ENCODE measurements around the gene LAMB1. TPM values are rescaled to one million over a fixed set of nuclear protein-coding genes. Genes with fewer than 3 reads are reported as not detected.

LAMB1 gene
- total RNA-seq, 3 donors from 2014 or later, result 115 to 324 (median 300) TPM

GRCh38 chr7:107977048-107977447, 25.9 kb downstream of the LAMB1 start:
- Histone ChIP-seq H3K4me1 (no peaks in the 10 kb centered on the region), H3K36me3 (peaks cover 8% of the 10 kb centered on the region), H3K27me3 (no peaks in the 10 kb centered on the region), H3K9me3 (no peaks in the 10 kb centered on the region), H3K27ac (no peak overlapping the region), H3K4me3 (no peak overlapping the region)
- no peak for TF ChIP-seq POLR2A (IDR thresholded peaks at IDR 0.05)
- no peak for TF ChIP-seq POLR2AphosphoS5 (IDR thresholded peaks at IDR 0.05)
- no peak for TF ChIP-seq CTCF (IDR thresholded peaks at IDR 0.05)
- intact Hi-C loops (cut with DNase I; ENCODE audit: low total_unique reads), result no loop called here
- DNase-seq (ENCODE audit: low spot score in 2 of 2), result no peak

GRCh38 chr7:107976620-107977019, 26.3 kb downstream of the LAMB1 start:
- no peak for DNase-seq (ENCODE audit: low spot score in 2 of 2)

GRCh38 chr7:107975394-107976013, 27.5 kb downstream of the LAMB1 start:
- H3K9me3 ChIP-seq, result no peaks in the 10 kb centered on the region
- peaks cover 0 to 4% of the 10 kb centered on the region in 2 donors for H3K4me1 ChIP-seq
- peak overlapping the region in 1 of 2 donors; percentile 59 for H3K27ac ChIP-seq
- no peaks in the 10 kb centered on the region for H3K27me3 ChIP-seq
- no peak for DNase-seq (ENCODE audit: low spot score in 2 of 2)
- no peak for TF ChIP-seq POLR2A (IDR thresholded peaks at IDR 0.05)
- no peak for TF ChIP-seq CTCF (IDR thresholded peaks at IDR 0.05)
- TF ChIP-seq POLR2AphosphoS5 (IDR thresholded peaks at IDR 0.05), result no peak
- peaks cover 8% of the 10 kb centered on the region for H3K36me3 ChIP-seq
- no peak overlapping the region for H3K4me3 ChIP-seq
- intact Hi-C loops (cut with DNase I; ENCODE audit: low total_unique reads), result no loop called here

More at GRCh38 chr7:107976620-107977019, 26.3 kb downstream of the LAMB1 start:
- Histone ChIP-seq H3K27ac (no peak overlapping the region), H3K36me3 (peaks cover 8% of the 10 kb centered on the region), H3K4me1 (no peaks in the 10 kb centered on the region), H3K27me3 (no peaks in the 10 kb centered on the region), H3K9me3 (no peaks in the 10 kb centered on the region), H3K4me3 (no peak overlapping the region)
- intact Hi-C loops (cut with DNase I; ENCODE audit: low total_unique reads), result no loop called here
- TF ChIP-seq POLR2A (IDR thresholded peaks at IDR 0.05) (no peak), POLR2AphosphoS5 (IDR thresholded peaks at IDR 0.05) (no peak), CTCF (IDR thresholded peaks at IDR 0.05) (no peak)

GRCh38 chr7:107973861-107974260, 29.1 kb downstream of the LAMB1 start:
- Histone ChIP-seq H3K27ac (peak overlapping the region; percentile 62 to 78), H3K36me3 (peaks cover 8% of the 10 kb centered on the region), H3K4me3 (no peak overlapping the region), H3K9me3 (no peaks in the 10 kb centered on the region), H3K4me1 (peaks cover 0 to 4% of the 10 kb centered on the region in 2 donors), H3K27me3 (no peaks in the 10 kb centered on the region)
- no peak for TF ChIP-seq POLR2AphosphoS5 (IDR thresholded peaks at IDR 0.05)
- TF ChIP-seq CTCF (IDR thresholded peaks at IDR 0.05), result no peak
- no peak for TF ChIP-seq POLR2A (IDR thresholded peaks at IDR 0.05)
- intact Hi-C loops (cut with DNase I; ENCODE audit: low total_unique reads), result no loop called here
- DNase-seq (ENCODE audit: low spot score in 2 of 2), result no peak

GRCh38 chr7:107972941-107973376, 30.0 kb downstream of the LAMB1 start:
- no peaks in the 10 kb centered on the region for H3K9me3 ChIP-seq
- peaks cover 0 to 4% of the 10 kb centered on the region in 2 donors for H3K4me1 ChIP-seq
- peak overlapping the region; percentile 62 to 78 for H3K27ac ChIP-seq
- intact Hi-C loops (cut with DNase I; ENCODE audit: low total_unique reads), result no loop called here
- peaks cover 8% of the 10 kb centered on the region for H3K36me3 ChIP-seq
- no peaks in the 10 kb centered on the region for H3K27me3 ChIP-seq
- peak; percentile 39 to 77 (median 39) for TF ChIP-seq POLR2AphosphoS5 (IDR thresholded peaks at IDR 0.05)
- no peak for TF ChIP-seq POLR2A (IDR thresholded peaks at IDR 0.05)
- H3K4me3 ChIP-seq, result no peak overlapping the region
- peak in 1 of 2 donors; percentile 45 for DNase-seq (ENCODE audit: low spot score in 2 of 2)

All from breast epithelium (tissue), 4 donors.